Measurements from ENCODE around the gene NTHL1. TPM values are rescaled to one million over a fixed set of nuclear protein-coding genes. Genes with fewer than 3 reads are reported as not detected.

Gene NTHL1
- total RNA-seq, 2 experiments from 2014 or later, result 28.2 to 29.8 TPM

DNA sequence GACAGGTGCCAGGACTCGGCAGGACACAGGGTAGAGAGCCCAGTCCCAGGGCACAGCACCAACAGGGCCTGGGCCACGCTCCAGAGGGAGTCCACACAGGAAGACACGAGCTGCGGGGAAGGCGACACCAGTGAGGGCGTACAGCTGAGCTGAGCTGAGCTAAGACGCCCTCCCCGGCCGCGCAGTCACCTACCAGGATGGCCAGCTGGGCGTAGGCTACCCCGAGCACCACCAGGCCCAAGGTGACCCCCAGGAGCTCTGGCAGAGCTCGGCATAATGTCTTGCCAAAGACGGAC, 42.8 kb upstream of the NTHL1 start:
- CTCF ChIA-PET, result no interaction called here
- no peak for DNase-seq
- H3K9me3 Mint-ChIP-seq, result no peaks in the 10 kb centered on the region
- no peak for ATAC-seq
- H3K27me3 Mint-ChIP-seq, result no peaks in the 10 kb centered on the region
- H3K27ac Mint-ChIP-seq, result no peak overlapping the region
- H3K36me3 Mint-ChIP-seq (ENCODE audit: low read depth), result no peaks in the 10 kb centered on the region
- H3K4me3 Mint-ChIP-seq, result no peak overlapping the region
- no peaks in the 10 kb centered on the region for H3K4me1 Mint-ChIP-seq (ENCODE audit: low read depth)
- intact Hi-C loops (cut with micrococcal nuclease), result no loop called here
- TF ChIP-seq, protein P1, sequence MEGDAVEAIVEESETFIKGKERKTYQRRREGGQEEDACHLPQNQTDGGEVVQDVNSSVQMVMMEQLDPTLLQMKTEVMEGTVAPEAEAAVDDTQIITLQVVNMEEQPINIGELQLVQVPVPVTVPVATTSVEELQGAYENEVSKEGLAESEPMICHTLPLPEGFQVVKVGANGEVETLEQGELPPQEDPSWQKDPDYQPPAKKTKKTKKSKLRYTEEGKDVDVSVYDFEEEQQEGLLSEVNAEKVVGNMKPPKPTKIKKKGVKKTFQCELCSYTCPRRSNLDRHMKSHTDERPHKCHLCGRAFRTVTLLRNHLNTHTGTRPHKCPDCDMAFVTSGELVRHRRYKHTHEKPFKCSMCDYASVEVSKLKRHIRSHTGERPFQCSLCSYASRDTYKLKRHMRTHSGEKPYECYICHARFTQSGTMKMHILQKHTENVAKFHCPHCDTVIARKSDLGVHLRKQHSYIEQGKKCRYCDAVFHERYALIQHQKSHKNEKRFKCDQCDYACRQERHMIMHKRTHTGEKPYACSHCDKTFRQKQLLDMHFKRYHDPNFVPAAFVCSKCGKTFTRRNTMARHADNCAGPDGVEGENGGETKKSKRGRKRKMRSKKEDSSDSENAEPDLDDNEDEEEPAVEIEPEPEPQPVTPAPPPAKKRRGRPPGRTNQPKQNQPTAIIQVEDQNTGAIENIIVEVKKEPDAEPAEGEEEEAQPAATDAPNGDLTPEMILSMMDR (IDR thresholded peaks at IDR 0.05), result no peak
- POLR2A ChIA-PET, result interaction anchor here (0.6 to 1.0 kb wide), 3 partner anchors 10 to 107 kb away, joined by 3 to 4 read pairs (median 3); partner anchors contain the start of gene GFER

DNA sequence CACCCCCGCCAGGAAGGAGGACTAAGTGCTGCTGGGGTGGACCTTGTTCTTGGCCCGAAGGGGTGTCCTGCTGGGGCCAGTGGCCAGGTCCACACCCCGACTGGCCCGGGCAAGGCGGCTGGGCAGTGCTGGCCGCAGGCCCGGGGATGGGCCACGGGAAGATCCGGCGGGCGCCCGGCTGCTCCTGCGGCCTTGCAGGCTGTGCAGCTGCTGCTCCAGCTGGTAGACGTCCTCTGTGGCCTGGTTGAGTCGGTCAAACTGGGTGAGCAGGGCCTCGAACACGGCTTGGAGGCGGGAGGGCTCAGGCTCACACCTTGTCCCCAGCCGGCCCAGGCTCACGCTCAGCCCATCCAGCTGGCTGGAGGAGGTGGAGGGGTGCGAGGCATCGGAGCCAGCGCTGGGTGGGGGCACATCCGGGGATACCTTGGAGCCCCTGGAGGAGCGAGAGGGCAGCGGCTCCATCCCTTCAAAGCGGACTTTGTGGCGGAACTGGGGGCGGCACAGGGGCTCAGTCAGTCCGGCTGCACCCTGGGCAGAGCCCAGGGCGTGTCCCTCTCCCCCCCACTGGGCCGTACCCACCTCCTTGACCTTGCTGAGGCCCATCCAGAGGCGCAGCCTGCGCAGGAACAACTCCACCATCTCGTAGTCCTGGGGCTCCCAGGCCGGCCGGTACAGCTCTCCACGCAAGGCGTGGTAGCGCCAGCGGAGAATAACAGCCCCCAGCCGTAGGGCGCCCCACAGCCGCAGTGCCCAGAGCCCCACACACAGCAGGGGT, 42.3 kb upstream of the NTHL1 start:
- TF ChIP-seq, protein P1 (IDR thresholded peaks at IDR 0.05), result no peak
- CTCF ChIA-PET, result no interaction called here
- no peaks in the 10 kb centered on the region for H3K27me3 Mint-ChIP-seq
- no peaks in the 10 kb centered on the region for H3K9me3 Mint-ChIP-seq
- ATAC-seq, result no peak
- no peaks in the 10 kb centered on the region for H3K36me3 Mint-ChIP-seq (ENCODE audit: low read depth)
- H3K27ac Mint-ChIP-seq, result no peak overlapping the region
- POLR2A ChIA-PET, result interaction anchor here (0.6 to 1.0 kb wide), 2 partner anchors 9 to 11 kb away, joined by 3 to 4 read pairs; no protein-coding TSS in a partner anchor
- intact Hi-C loops (cut with micrococcal nuclease), result no loop called here
- no peaks in the 10 kb centered on the region for H3K4me1 Mint-ChIP-seq (ENCODE audit: low read depth)
- H3K4me3 Mint-ChIP-seq, result no peak overlapping the region
- no peak for DNase-seq

DNA sequence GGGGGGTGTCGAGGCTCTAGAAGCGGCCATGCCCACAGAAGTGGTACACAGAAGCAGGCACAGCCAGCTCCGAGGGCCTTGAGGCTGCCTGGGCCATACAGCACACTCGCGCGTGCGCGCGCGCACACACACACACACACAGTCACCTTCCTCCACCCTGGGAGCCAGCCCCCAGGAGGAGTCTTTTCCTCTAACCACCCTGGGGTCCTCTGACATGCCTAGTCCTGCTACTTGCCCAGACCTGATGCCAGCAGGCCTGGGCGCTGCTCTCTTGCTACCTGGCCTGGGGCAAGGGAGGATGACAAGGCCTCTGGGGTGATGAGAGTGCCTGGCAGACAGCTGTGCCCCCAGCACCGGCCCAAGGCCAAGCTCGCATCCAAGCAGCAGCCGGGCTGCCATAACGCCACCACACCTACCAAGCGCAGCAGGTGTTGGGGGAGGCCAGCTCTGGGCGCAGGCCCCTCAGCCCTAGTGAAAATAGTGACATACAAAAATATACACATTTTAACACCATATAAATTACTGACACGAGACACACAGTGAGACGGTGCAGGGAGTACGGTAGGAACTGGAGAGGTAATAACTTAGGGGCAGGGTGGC, 41.2 kb upstream of the NTHL1 start:
- H3K9me3 Mint-ChIP-seq, result no peaks in the 10 kb centered on the region
- no peaks in the 10 kb centered on the region for H3K4me1 Mint-ChIP-seq (ENCODE audit: low read depth)
- H3K27me3 Mint-ChIP-seq, result no peaks in the 10 kb centered on the region
- TF ChIP-seq, protein P1 (IDR thresholded peaks at IDR 0.05), result no peak
- intact Hi-C loops (cut with micrococcal nuclease), result no loop called here
- ATAC-seq (no peak), DNase-seq (no peak)
- H3K4me3 Mint-ChIP-seq, result no peak overlapping the region
- ChIA-PET POLR2A (no interaction called here), CTCF (no interaction called here)
- no peak overlapping the region for H3K27ac Mint-ChIP-seq
- H3K36me3 Mint-ChIP-seq (ENCODE audit: low read depth), result no peaks in the 10 kb centered on the region

DNA sequence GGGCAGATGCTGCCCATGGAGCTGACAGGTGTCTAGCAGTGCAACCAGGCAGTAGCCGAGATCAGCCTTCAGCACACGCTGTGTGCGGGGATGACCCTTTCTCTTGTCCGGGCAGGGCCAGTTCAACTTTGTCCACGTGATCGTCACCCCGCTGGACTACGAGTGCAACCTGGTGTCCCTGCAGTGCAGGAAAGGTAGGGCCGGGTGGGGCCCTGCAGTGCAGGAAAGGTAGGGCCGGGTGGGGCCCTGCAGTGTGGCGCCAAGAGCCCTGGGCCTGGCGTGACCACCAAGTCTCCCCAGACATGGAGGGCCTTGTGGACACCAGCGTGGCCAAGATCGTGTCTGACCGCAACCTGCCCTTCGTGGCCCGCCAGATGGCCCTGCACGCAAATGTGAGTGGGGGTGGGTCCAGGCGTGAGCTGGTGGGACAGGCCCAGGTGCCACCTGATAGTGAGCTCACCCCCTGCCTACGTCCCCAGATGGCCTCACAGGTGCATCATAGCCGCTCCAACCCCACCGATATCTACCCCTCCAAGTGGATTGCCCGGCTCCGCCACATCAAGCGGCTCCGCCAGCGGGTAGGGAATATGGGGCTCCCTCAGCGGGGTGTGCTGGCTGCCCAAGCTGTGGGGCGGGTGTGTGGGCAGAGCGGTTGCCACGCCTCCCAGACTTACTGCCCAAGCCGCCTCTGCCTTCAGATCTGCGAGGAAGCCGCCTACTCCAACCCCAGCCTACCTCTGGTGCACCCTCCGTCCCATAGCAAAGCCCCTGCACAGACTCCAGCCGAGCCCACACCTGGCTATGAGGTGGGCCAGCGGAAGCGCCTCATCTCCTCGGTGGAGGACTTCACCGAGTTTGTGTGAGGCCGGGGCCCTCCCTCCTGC, 40.4 kb upstream of the NTHL1 start:
- Mint-ChIP-seq H3K27ac (no peak overlapping the region), H3K27me3 (no peaks in the 10 kb centered on the region), H3K4me1 (ENCODE audit: low read depth) (no peaks in the 10 kb centered on the region), H3K4me3 (no peak overlapping the region), H3K9me3 (no peaks in the 10 kb centered on the region), H3K36me3 (ENCODE audit: low read depth) (no peaks in the 10 kb centered on the region)
- CTCF ChIA-PET, result no interaction called here
- TF ChIP-seq, protein P1 (IDR thresholded peaks at IDR 0.05), result no peak
- intact Hi-C loops (cut with micrococcal nuclease), result no loop called here
- DNase-seq (no peak), ATAC-seq (no peak)
- POLR2A ChIA-PET, result interaction anchor here (1.0 kb wide), 1 partner anchor 66 kb away, joined by 4 read pairs; no protein-coding TSS in a partner anchor
